HG03457 (cell line): ENCODE results near the gene ENOPH1.
"Not testable (repeated sequence)": the region's sequence is repeated elsewhere in the genome, so short reads cannot be mapped to it uniquely, and the experiment has no call there.

Experiments used
- ATAC-seq: cut with Tn5 transposase; IDR thresholded peaks from one replicate; pipeline ENCODE4 v1.9.1; 2021; ENCODE audit warnings: moderate number of reproducible peaks; ENCODE audit not compliant: unreplicated experiment

The ENOPH1 gene

GRCh38 chr4:82467471-82467870 is 37.1 kb downstream of the ENOPH1 start:
- no peak for ATAC-seq

DNA sequence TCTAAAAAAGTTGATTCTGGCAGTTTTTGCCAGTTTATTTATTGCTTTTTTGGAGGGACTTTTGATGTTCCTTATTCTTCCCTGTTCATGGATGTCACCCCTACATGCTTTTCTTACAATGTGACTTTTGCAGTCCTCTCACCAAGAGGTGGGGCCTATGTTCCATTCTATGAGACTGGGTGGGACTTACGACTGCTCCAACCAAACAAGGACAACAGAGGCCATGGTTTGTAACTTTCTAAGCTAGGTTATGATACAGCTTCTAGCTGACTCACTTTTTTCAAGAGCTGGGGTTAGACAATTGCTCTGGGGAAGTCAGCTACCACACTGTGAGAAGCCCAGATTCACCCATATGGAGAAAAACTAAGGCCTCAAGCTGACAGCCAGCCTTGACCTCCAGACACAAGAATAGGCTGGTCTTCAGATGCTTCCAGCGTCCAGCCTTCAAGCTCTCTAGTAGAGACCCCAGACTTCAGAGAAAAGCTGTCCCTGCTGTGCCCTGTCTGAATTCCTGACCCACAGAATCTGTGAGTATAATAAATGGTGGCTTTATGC is 39.5 kb downstream of the ENOPH1 start:
- no peak for ATAC-seq

GRCh38 chr4:82473080-82473479 is 42.7 kb downstream of the ENOPH1 start:
- not testable (repeated sequence) for ATAC-seq

- no peak for ATAC-seq
These were observed 43.3 kb downstream of the ENOPH1 start for GRCh38 chr4:82473621-82474164.

- not testable (repeated sequence) for ATAC-seq
These were observed 45.5 kb downstream of the ENOPH1 start for GRCh38 chr4:82475931-82476330.

- ATAC-seq = not testable (repeated sequence)
These were observed 47.1 kb downstream of the ENOPH1 start for GRCh38 chr4:82477469-82477868.

DNA sequence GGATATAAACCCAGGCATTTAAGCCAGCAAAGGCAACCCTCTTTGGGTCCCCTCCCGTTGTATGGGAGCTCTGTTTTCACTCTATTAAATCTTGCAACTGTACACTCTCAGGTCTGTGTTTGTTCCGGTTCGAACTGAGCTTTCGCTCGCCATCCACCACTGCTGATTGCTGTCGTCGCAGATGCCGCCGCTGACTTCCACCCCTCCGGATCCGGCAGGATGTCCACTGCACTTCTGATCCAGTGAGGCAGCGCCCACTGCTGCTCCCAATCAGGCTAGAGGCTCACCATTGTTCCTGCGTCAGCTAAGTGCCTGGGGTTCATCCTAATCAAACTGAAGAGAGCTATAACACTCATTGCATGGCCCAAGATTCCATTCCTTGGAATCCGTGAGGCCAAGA is 49.2 kb downstream of the ENOPH1 start:
- ATAC-seq = no peak

GRCh38 chr4:82480771-82481505 is 50.5 kb downstream of the ENOPH1 start:
- ATAC-seq = no peak

- no peak for ATAC-seq
These were observed 51.1 kb downstream of the ENOPH1 start for GRCh38 chr4:82481506-82481840.

- no peak for ATAC-seq
These were observed 52.0 kb downstream of the ENOPH1 start for GRCh38 chr4:82482387-82482786.

GRCh38 chr4:82484996-82485783 is 54.8 kb downstream of the ENOPH1 start:
- ATAC-seq = no peak

DNA sequence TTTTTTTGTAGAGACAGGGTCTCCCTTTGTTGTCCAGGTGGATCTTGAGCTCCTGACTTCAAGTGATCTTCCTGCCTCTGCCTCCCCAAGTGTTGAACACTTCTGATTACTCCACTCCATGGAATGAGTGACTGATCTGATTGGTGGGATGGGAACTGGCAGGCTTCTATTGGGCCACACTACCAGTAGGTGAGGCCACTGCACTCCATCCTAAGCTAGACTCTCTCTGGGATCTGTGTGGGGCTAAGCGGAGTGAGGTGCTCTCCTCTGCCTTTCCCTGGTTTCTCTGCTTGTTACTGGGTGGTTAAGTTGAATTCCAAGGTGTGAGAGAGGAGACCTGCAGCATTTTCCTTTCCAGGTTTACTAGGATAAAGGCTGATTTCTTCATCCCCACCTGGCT is 58.7 kb downstream of the ENOPH1 start:
- no peak for ATAC-seq

DNA sequence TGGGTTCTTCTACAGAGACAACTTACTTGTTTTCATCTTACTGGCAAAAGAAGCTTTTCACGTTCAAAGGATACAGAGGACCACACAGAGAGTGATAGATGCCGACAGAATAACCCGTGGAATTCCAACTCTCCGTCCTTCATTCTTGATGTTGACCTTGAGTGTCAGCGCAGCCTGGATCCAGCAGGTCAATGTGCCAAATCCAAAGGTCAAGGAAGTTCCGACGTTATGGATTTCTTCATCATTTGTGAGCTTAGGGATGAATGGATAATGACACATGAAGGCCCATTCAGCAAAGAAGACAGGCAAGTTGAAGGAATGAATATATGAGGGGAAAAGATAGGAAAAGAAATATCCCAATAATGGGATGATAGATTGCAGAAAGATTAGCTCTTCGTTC is 59.6 kb downstream of the ENOPH1 start:
- no peak for ATAC-seq

- ATAC-seq = no peak
These were observed 61.0 kb downstream of the ENOPH1 start for GRCh38 chr4:82491251-82491960.

DNA sequence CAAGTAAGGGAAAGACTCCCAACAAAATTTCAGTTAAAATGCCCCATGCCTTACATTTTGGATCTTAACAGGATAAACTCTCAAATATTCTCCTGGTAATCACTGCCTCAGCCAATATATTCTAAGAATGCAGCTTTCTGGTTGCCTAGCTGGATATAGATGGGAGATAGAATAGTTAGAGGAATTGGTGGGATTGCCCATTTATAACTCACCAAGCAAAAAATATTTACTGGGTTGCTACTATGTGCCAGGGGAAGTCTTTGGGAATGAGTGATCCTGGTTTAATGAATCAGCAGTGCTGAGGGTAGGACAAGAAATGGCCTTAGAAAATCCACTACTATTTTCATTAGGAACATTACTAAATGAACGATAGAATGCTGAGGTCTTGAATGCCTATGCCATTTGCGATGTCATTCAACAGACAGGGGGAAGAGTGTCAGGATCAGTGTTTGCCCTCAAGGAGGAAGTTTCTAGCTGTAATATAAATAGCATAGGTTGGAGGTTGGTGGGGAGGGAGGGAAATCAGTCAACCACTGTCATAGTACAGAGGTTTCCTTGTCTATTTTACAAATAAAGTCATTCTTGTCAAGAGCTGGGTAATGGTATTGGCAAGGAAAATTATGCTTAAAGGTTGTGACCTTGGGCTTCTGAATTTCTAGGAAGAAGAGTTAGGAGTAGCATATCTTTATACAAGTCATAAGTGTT is 63.5 kb downstream of the ENOPH1 start:
- no peak for ATAC-seq

GRCh38 chr4:82495666-82496065 is 65.3 kb downstream of the ENOPH1 start:
- ATAC-seq = no peak

DNA sequence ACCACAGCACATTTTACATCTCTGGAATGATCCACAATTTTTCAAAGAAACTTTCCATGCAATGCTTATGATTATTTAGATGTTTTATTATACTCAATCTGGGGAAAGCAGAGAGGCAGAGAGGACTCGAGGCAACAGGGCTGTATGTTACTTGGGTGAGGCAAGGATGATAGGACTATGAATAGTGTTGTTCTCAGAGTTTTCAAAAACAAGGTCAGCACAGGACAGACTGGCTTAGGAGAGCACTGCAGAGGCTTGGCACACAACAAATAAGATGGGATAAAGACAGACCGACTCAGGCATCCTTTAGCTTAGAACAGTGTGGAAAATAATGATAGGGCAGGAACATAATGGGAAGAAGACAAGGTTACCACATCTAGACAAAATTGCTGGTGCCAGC is 66.0 kb downstream of the ENOPH1 start:
- ATAC-seq = no peak

GRCh38 chr4:82499738-82500434 is 69.5 kb downstream of the ENOPH1 start:
- ATAC-seq = no peak

GRCh38 chr4:82500435-82501153 is 70.2 kb downstream of the ENOPH1 start:
- no peak for ATAC-seq

- no peak for ATAC-seq
These were observed 70.7 kb downstream of the ENOPH1 start for GRCh38 chr4:82501154-82501442.
